ENCODE results near the gene ACSF2. TPM values are rescaled to one million over a fixed set of nuclear protein-coding genes. Genes with fewer than 3 reads are reported as not detected.

Gene ACSF2
- total and polyA plus RNA-seq, 2 of the 13 experiments (the other 11 are each of a cell fraction or from before 2014, with no cell fraction given), result 87.3 to 109 TPM

DNA sequence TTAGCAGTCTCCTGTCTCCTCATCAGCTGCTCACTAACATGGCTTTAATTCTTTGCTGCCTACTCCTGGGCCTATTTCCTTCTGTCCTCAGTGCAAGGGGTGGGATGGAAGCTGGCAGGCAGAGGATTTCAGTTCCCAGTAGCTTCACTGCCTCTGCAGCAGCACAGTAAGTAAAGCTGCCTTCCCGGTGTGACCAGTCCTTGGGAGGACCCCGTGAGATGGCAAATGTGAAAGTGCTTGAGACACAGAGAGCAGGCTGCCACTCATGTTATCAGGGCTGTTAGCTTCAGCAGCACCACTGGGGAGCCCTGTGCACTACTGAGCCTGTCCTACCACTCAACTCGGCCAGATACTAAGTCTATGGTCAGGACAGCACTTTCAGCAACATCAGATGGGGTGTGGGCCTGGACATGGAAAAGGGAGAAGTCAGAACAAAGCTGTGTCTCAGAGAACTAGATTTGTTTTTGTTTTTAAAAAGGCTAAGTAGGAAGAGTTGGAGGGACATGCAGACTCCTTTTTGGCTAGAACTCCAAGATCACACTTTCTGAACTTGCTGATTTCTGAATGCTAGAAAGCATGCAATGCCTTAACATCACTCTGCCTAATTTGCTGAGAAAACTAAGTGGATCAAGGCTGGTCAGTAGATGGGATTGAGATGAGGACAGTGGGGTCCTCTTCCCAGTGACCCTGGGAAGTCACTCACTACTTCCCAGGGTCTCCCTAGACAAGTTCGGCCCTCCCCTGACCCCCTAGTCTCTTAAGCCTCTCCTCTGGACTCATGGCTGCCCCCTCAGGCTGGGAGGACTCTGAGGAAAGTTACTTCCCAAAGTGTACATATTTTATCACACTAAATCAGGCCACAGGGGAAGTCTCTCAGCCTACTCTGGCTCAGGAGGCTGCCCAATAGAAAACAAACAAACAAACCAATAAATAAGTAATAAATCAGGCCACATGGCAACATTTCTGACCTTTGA is 1.1 kb downstream of the ACSF2 start (continued):
- TF ChIP-seq HIC2 (CRISPR knock-in tag; IDR thresholded peaks at IDR 0.05; ENCODE audit: low read depth) (no peak), KDM5A (IDR thresholded peaks at IDR 0.05; ENCODE audit: borderline replicate concordance, low read length) (peak; percentile 92), ZNF292 (CRISPR knock-in tag; IDR thresholded peaks at IDR 0.05; ENCODE audit: borderline replicate concordance, low read depth) (peak; percentile 32; the same call in 1 of the 2 replicates), KMT2B (CRISPR knock-in tag; IDR thresholded peaks at IDR 0.05) (peak; percentile 82), GATAD1 (CRISPR knock-in tag; IDR thresholded peaks at IDR 0.05) (peak; percentile 86), KLF6 (CRISPR knock-in tag; IDR thresholded peaks at IDR 0.05) (0 out of 2 replicates have a peak, but pooled peaks have one; percentile 52), GLI4 (CRISPR knock-in tag; IDR thresholded peaks at IDR 0.05; ENCODE audit: borderline replicate concordance) (0 out of 2 replicates have a peak, but pooled peaks have one; percentile 23), ZNF713 (CRISPR knock-in tag; IDR thresholded peaks at IDR 0.05) (0 out of 2 replicates have a peak, but pooled peaks have one; percentile 69), FOXA1 (IDR thresholded peaks at IDR 0.05) (no peak), FOXA1 (CRISPR knock-in tag; IDR thresholded peaks at IDR 0.05) (no peak), EHMT2 (IDR thresholded peaks at IDR 0.05; ENCODE audit: borderline replicate concordance, low read depth, low read length) (0 out of 2 replicates have a peak, but pooled peaks have one; percentile 45), XRCC5 (optimal IDR thresholded peaks at IDR 0.05; ENCODE audit: low read length) (peak; percentile 51), ZNF746 (CRISPR knock-in tag; IDR thresholded peaks at IDR 0.05) (0 out of 2 replicates have a peak, but pooled peaks have one; percentile 55), ZNF3 (CRISPR knock-in tag; IDR thresholded peaks at IDR 0.05) (0 out of 2 replicates have a peak, but pooled peaks have one; percentile 4), POGZ (CRISPR knock-in tag; IDR thresholded peaks at IDR 0.05) (peak; percentile 94), SMC3 (IDR thresholded peaks at IDR 0.05; ENCODE audit: low read length) (0 out of 2 replicates have a peak, but pooled peaks have one; percentile 33), ZNF546 (CRISPR knock-in tag; conservative IDR thresholded peaks at IDR 0.05) (0 out of 2 replicates have a peak, but pooled peaks have one; percentile 32), ZNF556 (CRISPR knock-in tag; IDR thresholded peaks at IDR 0.05; ENCODE audit: borderline replicate concordance) (peak; percentile 53), RAD51 (IDR thresholded peaks at IDR 0.05; ENCODE audit: borderline replicate concordance) (no peak)
- TF ChIP-seq, protein P1, sequence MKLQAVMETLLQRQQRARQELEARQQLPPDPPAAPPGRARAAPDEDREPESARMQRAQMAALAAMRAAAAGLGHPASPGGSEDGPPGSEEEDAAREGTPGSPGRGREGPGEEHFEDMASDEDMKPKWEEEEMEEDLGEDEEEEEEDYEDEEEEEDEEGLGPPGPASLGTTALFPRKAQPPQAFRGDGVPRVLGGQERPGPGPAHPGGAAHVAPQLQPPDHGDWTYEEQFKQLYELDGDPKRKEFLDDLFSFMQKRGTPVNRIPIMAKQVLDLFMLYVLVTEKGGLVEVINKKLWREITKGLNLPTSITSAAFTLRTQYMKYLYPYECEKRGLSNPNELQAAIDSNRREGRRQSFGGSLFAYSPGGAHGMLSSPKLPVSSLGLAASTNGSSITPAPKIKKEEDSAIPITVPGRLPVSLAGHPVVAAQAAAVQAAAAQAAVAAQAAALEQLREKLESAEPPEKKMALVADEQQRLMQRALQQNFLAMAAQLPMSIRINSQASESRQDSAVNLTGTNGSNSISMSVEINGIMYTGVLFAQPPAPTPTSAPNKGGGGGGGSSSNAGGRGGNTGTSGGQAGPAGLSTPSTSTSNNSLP (IDR thresholded peaks at IDR 0.05; ENCODE audit: low read depth, low read length), result 0 out of 2 replicates have a peak, but pooled peaks have one; percentile 12
- TF ChIP-seq, protein P2, sequence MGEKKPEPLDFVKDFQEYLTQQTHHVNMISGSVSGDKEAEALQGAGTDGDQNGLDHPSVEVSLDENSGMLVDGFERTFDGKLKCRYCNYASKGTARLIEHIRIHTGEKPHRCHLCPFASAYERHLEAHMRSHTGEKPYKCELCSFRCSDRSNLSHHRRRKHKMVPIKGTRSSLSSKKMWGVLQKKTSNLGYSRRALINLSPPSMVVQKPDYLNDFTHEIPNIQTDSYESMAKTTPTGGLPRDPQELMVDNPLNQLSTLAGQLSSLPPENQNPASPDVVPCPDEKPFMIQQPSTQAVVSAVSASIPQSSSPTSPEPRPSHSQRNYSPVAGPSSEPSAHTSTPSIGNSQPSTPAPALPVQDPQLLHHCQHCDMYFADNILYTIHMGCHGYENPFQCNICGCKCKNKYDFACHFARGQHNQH (CRISPR knock-in tag; IDR thresholded peaks at IDR 0.05), result peak; percentile 39; the same call in 1 of the 2 replicates
- TF ChIP-seq, protein P3, sequence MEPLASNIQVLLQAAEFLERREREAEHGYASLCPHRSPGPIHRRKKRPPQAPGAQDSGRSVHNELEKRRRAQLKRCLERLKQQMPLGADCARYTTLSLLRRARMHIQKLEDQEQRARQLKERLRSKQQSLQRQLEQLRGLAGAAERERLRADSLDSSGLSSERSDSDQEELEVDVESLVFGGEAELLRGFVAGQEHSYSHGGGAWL (CRISPR knock-in tag; IDR thresholded peaks at IDR 0.05), result no peak; the same call in 1 of the 2 replicates

All from HepG2 (cell line).